ENCODE data around the gene MIER3. TPM values are rescaled to one million over a fixed set of nuclear protein-coding genes. Genes with fewer than 3 reads are reported as not detected.

Gene MIER3
- polyA plus RNA-seq, 2 donors = 4.0 to 4.1 TPM

GRCh38 chr5:56873056-56873455, 78.9 kb downstream of the MIER3 start:
- no peak overlapping the region for H3K27ac ChIP-seq (ENCODE audit: low read depth in 2 of 2, low read length in 1 of 2)
- H3K4me3 ChIP-seq (ENCODE audit: low read depth in 1 of 2, low read length in 2 of 2) = no peak overlapping the region
- WGBS, 2 donors = 76 to 79% methylated on average over 3 of the region's 3 CpGs
- no peaks in the 10 kb centered on the region for H3K4me1 ChIP-seq (ENCODE audit: control insufficient read depth in 2 of 2, insufficient read depth in 2 of 2, low read length in 1 of 2)
- H3K36me3 ChIP-seq (ENCODE audit: control insufficient read depth in 2 of 2, insufficient read depth in 2 of 2, low read length in 1 of 2) = peaks cover 2 to 4% of the 10 kb centered on the region in 2 donors
- no peaks in the 10 kb centered on the region for H3K27me3 ChIP-seq (ENCODE audit: control insufficient read depth in 1 of 2, insufficient read depth in 2 of 2, low read length in 2 of 2)
- H3K9me3 ChIP-seq (ENCODE audit: control insufficient read depth in 2 of 2, insufficient read depth in 1 of 2, low read depth in 1 of 2, low read length in 1 of 2) = no peaks in the 10 kb centered on the region

- no peaks in the 10 kb centered on the region for H3K9me3 ChIP-seq (ENCODE audit: control insufficient read depth in 2 of 2, insufficient read depth in 1 of 2, low read depth in 1 of 2, low read length in 1 of 2)
- no peak overlapping the region for H3K4me3 ChIP-seq (ENCODE audit: low read depth in 1 of 2, low read length in 2 of 2)
- H3K27me3 ChIP-seq (ENCODE audit: control insufficient read depth in 1 of 2, insufficient read depth in 2 of 2, low read length in 2 of 2) = no peaks in the 10 kb centered on the region
- 87 to 92% methylated on average over 2 of the region's 2 CpGs for WGBS, 2 donors
- H3K36me3 ChIP-seq (ENCODE audit: control insufficient read depth in 2 of 2, insufficient read depth in 2 of 2, low read length in 1 of 2) = peaks cover 0 to 2% of the 10 kb centered on the region in 2 donors
- no peak overlapping the region for H3K27ac ChIP-seq (ENCODE audit: low read depth in 2 of 2, low read length in 1 of 2)
- H3K4me1 ChIP-seq (ENCODE audit: control insufficient read depth in 2 of 2, insufficient read depth in 2 of 2, low read length in 1 of 2) = no peaks in the 10 kb centered on the region
Measured at GRCh38 chr5:56871777-56872176, 80.1 kb downstream of the MIER3 start.

Other genes with a start within 250 kb of the MIER3 start
- gene MAP3K1, start 136.6 kb downstream of the MIER3 start, polyA plus RNA-seq = 10 to 100 TPM in 1 of 2 donors, 1 to 10 TPM in 1; 7.0 to 10.0 TPM
- gene SETD9, start 42.5 kb downstream of the MIER3 start, polyA plus RNA-seq = 1 to 10 TPM; 3.7 to 7.7 TPM
- 10 to 100 TPM; 29.7 to 48.4 TPM for gene GPBP1, start 221.9 kb upstream of the MIER3 start, polyA plus RNA-seq

Data from esophagus (tissue), 2 donors.